Activated CD8-positive, alpha-beta T cell treated with anti-CD3 and anti-CD28 coated beads for 36 hours (primary cell): ENCODE results near the gene PPP4R2. TPM values are rescaled to one million over a fixed set of nuclear protein-coding genes. Genes with fewer than 3 reads are reported as not detected.

ENCODE experiments used
- ATAC-seq: fragments of 200-7000 bp; cut with Tn5 transposase; one replicate; pipeline ENCODE4 v1.10.0; 2021; ENCODE audit warnings: mild to moderate bottlenecking, moderate library complexity
- CTCF ChIA-PET: fragments of 350-600 bp; sonication (Branson Sonifier 250); formaldehyde crosslinking; loops from one replicate; lab custom pipeline; 2021; ENCODE audit warnings: antibody characterized with exemption; lab: Charles Lee
- POLR2A ChIA-PET: fragments of 350-600 bp; sonication (Branson Sonifier 250); formaldehyde crosslinking; loops from one replicate; lab custom pipeline; 2021; ENCODE audit warnings: antibody characterized with exemption; lab: Charles Lee
- DNase-seq: peaks from one replicate; pipeline ENCODE4 v3.0.0-alpha.2; 2020
- H3K27ac Mint-ChIP-seq: one replicate; pipeline ENCODE4 v1.8.0; 2021; ENCODE audit warnings: mild to moderate bottlenecking, mixed read lengths
- H3K27me3 Mint-ChIP-seq: one replicate; pipeline ENCODE4 v1.8.0; 2021; ENCODE audit warnings: mixed read lengths
- H3K36me3 Mint-ChIP-seq: one replicate; pipeline ENCODE4 v1.8.0; 2021; ENCODE audit warnings: low read depth, mixed read lengths
- H3K4me1 Mint-ChIP-seq: one replicate; pipeline ENCODE4 v1.8.0; 2021; ENCODE audit warnings: low read depth, mixed read lengths
- H3K4me3 Mint-ChIP-seq: one replicate; pipeline ENCODE4 v1.8.0; 2021; ENCODE audit warnings: mild to moderate bottlenecking, moderate library complexity, mixed read lengths
- H3K9me3 Mint-ChIP-seq: one replicate; pipeline ENCODE4 v1.8.0; 2021; ENCODE audit warnings: mixed read lengths
- intact Hi-C: fragments of 100-400 bp; cut with micrococcal nuclease; formaldehyde crosslinking; loops from one replicate; pipeline ENCODE4 v1.10.0; 2022
- total RNA-seq, 2 experiments: library from RNA; stranded (reverse); gene quantifications; one replicate each; pipeline ENCODE4 v1.2.3, GENCODE V29; 2021
- TF ChIP-seq, protein P1 (sequence below): fragments of 200-600 bp; IDR thresholded peaks from one replicate; pipeline ENCODE4 v1.8.0; 2022; ENCODE audit warnings: antibody characterized with exemption, mild to moderate bottlenecking

PPP4R2 gene
- total RNA-seq, 2 experiments from 2014 or later, result 85.5 to 88.6 TPM

DNA sequence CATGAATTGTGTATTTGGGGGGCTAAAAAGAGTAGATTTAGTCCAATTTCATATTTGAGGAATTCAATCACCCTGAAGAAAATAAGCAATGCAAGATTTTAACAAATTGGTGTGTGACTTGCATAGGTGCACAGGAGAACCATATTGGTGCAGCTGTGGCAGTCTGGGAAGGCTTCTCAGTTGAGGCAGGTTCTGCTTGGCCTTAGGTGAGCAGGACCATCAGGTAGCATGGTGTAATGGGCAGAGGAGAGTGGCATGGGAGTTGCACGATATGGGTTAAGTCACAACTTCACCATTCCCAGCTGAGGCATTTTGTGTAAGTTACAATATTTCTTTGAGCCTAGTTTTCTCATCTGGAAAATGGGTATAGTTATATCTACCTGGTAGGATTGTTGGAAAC, 75.3 kb downstream of the PPP4R2 start:
- intact Hi-C loops, result no loop called here
- Mint-ChIP-seq H3K4me3 (no peak overlapping the region), H3K27ac (no peak overlapping the region), H3K9me3 (no peaks in the 10 kb centered on the region), H3K27me3 (no peaks in the 10 kb centered on the region), H3K36me3 (no peaks in the 10 kb centered on the region), H3K4me1 (peaks cover 32% of the 10 kb centered on the region)
- ChIA-PET POLR2A (no interaction called here), CTCF (interaction anchor here (1.4 to 3.2 kb wide), 3 partner anchors 15 to 134 kb away, joined by 3 to 11 read pairs (median 3); no protein-coding TSS in a partner anchor)
- TF ChIP-seq, protein P1, sequence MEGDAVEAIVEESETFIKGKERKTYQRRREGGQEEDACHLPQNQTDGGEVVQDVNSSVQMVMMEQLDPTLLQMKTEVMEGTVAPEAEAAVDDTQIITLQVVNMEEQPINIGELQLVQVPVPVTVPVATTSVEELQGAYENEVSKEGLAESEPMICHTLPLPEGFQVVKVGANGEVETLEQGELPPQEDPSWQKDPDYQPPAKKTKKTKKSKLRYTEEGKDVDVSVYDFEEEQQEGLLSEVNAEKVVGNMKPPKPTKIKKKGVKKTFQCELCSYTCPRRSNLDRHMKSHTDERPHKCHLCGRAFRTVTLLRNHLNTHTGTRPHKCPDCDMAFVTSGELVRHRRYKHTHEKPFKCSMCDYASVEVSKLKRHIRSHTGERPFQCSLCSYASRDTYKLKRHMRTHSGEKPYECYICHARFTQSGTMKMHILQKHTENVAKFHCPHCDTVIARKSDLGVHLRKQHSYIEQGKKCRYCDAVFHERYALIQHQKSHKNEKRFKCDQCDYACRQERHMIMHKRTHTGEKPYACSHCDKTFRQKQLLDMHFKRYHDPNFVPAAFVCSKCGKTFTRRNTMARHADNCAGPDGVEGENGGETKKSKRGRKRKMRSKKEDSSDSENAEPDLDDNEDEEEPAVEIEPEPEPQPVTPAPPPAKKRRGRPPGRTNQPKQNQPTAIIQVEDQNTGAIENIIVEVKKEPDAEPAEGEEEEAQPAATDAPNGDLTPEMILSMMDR, result no peak
- ATAC-seq (no peak), DNase-seq (no peak)

DNA sequence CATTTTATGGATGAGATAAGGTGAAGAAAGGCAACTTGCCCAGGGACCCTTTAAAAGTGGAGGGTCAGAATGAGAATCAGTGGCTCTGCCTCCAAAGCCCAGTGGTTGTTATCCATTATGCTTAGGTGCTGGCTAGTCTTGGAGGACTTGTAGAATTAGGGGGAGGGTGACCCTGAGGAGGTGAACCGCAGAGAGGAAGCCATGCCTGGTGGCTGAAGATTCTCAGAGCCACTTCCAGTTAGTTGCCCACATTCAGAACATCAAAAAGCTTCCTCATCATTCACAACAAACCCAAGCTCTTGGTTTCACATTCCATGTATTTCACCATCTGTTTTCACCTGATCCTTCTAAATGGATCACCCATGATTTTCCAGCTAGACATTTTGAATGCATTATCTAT, 76.0 kb downstream of the PPP4R2 start:
- Mint-ChIP-seq H3K4me3 (no peak overlapping the region), H3K36me3 (no peaks in the 10 kb centered on the region), H3K27me3 (no peaks in the 10 kb centered on the region), H3K9me3 (no peaks in the 10 kb centered on the region), H3K4me1 (peaks cover 32% of the 10 kb centered on the region), H3K27ac (no peak overlapping the region)
- intact Hi-C loops, result no loop called here
- ATAC-seq (no peak), DNase-seq (peak; percentile 14)
- CTCF ChIA-PET, result interaction anchor here (1.4 to 3.2 kb wide), 4 partner anchors 13 to 134 kb away, joined by 3 to 11 read pairs (median 4); no protein-coding TSS in a partner anchor
- POLR2A ChIA-PET, result interaction anchor here (1.0 kb wide), 1 partner anchor 223 kb away, joined by 3 read pairs; no protein-coding TSS in a partner anchor
- TF ChIP-seq, protein P1, result no peak

DNA sequence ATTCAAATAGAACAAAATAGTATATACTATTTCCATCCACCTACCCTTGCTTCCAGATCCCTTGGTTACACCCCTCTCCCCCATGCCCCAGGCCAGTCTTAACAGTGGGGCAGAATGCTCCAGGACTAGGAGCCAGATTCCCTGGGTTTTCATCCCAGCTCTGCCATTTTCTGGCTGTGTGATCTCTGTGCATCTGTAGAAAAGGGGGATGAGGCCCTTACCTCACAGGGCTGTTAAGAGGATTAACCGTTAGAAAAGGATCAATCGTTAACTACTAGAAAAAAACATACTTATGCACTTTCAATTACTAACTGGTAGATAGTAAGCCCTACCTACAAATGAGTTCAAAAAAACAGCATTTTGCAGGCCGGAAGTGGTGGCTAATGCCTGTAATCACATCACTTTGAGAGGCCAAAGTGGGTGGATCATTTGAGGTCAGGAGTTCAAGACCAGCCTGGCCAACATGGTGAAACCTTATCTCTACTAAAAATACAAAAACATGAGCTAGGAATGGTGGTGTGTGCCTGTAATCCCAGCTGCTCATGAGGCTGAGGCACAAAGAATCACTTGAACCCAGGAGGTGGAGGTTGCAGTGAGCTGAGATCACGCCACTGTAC, 76.6 kb downstream of the PPP4R2 start:
- Mint-ChIP-seq H3K4me1 (peaks cover 32% of the 10 kb centered on the region), H3K36me3 (no peaks in the 10 kb centered on the region), H3K4me3 (no peak overlapping the region), H3K9me3 (no peaks in the 10 kb centered on the region), H3K27me3 (no peaks in the 10 kb centered on the region), H3K27ac (no peak overlapping the region)
- TF ChIP-seq, protein P1, result no peak
- ATAC-seq, result no peak
- CTCF ChIA-PET, result interaction anchor here (1.4 to 3.2 kb wide), 4 partner anchors 12 to 135 kb away, joined by 3 to 11 read pairs (median 4); no protein-coding TSS in a partner anchor
- DNase-seq, result no peak
- POLR2A ChIA-PET, result interaction anchor here (0.5 to 1.0 kb wide), 2 partner anchors 223 to 677 kb away, joined by 3 read pairs; no protein-coding TSS in a partner anchor
- intact Hi-C loops, result no loop called here

DNA sequence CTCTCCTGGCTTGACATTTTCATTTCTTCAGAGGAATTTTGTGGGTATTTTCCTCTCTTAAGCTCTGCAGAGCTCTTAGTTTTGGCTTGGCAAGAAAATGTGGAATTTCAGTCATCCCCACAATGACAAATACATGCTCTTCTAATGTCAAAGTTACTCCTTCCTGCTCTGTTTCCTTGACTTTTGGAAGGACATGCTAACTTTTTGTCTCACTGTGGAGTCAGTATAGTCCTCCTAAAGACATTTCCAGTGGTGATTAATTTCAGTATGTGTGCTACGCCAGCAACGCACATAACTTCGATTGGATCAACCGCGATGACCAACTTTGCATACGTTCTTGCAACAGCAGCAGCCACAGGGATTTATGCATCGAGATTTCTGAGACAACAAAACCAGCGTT, 78.2 kb downstream of the PPP4R2 start:
- Mint-ChIP-seq H3K4me3 (no peak overlapping the region), H3K27me3 (no peaks in the 10 kb centered on the region), H3K4me1 (peaks cover 32% of the 10 kb centered on the region), H3K36me3 (no peaks in the 10 kb centered on the region), H3K9me3 (no peaks in the 10 kb centered on the region), H3K27ac (no peak overlapping the region)
- ATAC-seq (no peak), DNase-seq (no peak)
- ChIA-PET POLR2A (no interaction called here), CTCF (interaction anchor here (0.8 to 3.2 kb wide), 2 partner anchors 18 to 223 kb away, joined by 3 to 11 read pairs; no protein-coding TSS in a partner anchor)
- intact Hi-C loops, result loop anchor here (5.0 kb wide), 1 partner anchor 132 kb away; no protein-coding TSS in a partner anchor
- TF ChIP-seq, protein P1, result no peak
